Neural cell (in vitro differentiated cells): ENCODE results near the gene ANXA2.

Experiments
- EZH2 ChIP-seq: fragments of 200-600, 300-800 bp; shearing (Covaris generic), sonication (generic); IDR thresholded peaks from 2 replicates; pipeline ENCODE4 v1.6.1; 2014; ENCODE audit warnings: antibody characterized with exemption, low read length, borderline replicate concordance, mild to moderate bottlenecking; ENCODE audit not compliant: insufficient read depth, poor library complexity, severe bottlenecking
- MXI1 ChIP-seq: fragments of 450-650 bp; conservative IDR thresholded peaks from 2 replicates; pipeline ENCODE4 v1.6.1; 2014; ENCODE audit warnings: antibody characterized with exemption, mild to moderate bottlenecking; ENCODE audit not compliant: poor library complexity, severe bottlenecking
- TF ChIP-seq, protein P1 (sequence below): fragments of 450-650 bp; IDR thresholded peaks from 2 replicates; pipeline ENCODE4 v1.5.1; 2014; ENCODE audit warnings: antibody characterized with exemption, mild to moderate bottlenecking, moderate library complexity; ENCODE audit not compliant: poor library complexity, severe bottlenecking

DNA sequence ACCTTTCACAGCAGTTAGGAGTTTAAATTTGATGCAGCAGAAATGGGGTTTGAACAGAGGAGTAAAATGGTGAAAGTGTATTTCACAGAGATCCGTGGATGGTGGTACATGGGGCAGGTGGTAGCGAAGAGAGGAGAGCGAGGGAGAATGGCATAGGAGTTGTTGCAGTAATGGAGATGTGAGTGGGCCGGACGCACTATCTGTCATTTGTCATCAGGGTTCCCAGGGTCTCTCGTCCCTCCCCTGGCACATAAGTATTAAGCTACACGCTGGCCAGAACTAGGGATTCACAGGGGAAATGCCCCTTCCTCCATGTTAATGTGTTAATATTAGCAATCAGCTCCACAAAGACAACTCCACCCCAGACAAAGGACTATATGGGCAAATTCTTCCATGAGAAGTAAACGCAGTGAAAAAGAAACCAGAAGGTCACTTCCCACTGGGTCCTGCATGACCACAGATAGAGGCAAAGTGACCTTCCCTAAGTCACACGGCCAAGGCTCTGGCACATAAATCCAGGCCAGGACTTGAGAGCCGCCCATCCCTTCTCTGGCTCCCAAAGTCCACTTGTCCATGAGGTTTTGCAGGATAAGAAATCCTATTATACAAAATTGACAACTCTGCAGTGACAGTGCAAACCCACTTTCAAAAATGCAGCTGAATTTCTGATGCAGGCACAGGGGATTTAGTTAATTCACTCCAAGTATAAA lies 42.5 kb downstream of the ANXA2 start:
- no peak for TF ChIP-seq MXI1
- TF ChIP-seq, protein P1, sequence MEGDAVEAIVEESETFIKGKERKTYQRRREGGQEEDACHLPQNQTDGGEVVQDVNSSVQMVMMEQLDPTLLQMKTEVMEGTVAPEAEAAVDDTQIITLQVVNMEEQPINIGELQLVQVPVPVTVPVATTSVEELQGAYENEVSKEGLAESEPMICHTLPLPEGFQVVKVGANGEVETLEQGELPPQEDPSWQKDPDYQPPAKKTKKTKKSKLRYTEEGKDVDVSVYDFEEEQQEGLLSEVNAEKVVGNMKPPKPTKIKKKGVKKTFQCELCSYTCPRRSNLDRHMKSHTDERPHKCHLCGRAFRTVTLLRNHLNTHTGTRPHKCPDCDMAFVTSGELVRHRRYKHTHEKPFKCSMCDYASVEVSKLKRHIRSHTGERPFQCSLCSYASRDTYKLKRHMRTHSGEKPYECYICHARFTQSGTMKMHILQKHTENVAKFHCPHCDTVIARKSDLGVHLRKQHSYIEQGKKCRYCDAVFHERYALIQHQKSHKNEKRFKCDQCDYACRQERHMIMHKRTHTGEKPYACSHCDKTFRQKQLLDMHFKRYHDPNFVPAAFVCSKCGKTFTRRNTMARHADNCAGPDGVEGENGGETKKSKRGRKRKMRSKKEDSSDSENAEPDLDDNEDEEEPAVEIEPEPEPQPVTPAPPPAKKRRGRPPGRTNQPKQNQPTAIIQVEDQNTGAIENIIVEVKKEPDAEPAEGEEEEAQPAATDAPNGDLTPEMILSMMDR, result no peak
- no peak for TF ChIP-seq EZH2
